ENCODE measurements around the gene CACNG4.

Gene CACNG4

DNA sequence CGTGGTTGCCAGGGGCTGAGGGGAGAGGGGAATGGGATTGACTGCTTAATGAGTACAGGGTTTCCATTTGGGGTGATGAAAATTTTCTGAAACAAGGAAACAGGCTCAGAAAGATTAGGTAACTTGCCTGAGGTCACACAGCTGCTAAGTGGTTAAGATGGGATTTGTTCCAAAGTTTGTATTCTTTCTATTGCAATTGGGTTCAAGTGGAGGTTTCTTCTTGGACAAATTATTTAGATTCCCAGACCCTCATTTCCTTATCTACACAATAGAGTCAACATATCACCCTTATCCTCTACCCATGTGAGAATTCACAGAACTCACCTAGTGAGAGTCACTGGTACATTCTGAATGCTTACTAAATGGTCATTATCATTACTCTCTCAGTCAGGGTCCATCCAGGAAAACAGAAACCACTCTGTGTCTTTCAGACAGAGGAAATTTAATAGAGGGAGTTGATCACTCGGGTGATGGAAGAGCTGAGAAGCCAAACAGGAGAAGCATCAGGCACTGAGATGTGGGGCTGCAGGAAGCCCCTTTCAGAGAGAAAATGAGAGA, 22.6 kb downstream of the CACNG4 start:
- DNase-seq, result no peak

- no peak for DNase-seq
Measured at GRCh38 chr17:66988069-66988798, 23.7 kb downstream of the CACNG4 start.

GRCh38 chr17:66989076-66989475, 24.6 kb downstream of the CACNG4 start:
- no peak for DNase-seq

GRCh38 chr17:66989579-66989978, 25.1 kb downstream of the CACNG4 start:
- DNase-seq, result no peak

- no peak for DNase-seq
Measured at GRCh38 chr17:66990047-66990446, 25.5 kb downstream of the CACNG4 start.

- DNase-seq, result no peak
Measured at GRCh38 chr17:66992911-66993442, 28.5 kb downstream of the CACNG4 start.

DNA sequence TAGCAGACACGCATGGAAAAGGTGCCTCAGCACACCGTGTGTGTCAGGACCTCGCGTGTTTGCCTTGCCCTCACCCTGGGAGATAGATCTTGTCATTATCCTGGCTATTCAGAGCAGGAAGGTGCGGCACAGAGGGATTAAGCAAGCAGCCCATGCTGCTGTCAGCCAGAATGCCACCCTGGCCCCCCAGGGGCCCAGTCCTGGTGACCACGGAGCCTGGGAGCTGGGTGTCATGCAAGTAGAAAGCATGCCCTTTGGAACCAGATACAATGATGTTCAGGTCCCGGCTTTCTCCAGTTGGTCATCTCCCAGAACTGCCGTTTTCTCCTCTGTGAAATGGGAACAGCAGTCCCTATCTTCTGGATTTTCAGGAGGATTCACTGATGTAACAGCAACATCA, 29.9 kb downstream of the CACNG4 start:
- DNase-seq, result no peak

DNA sequence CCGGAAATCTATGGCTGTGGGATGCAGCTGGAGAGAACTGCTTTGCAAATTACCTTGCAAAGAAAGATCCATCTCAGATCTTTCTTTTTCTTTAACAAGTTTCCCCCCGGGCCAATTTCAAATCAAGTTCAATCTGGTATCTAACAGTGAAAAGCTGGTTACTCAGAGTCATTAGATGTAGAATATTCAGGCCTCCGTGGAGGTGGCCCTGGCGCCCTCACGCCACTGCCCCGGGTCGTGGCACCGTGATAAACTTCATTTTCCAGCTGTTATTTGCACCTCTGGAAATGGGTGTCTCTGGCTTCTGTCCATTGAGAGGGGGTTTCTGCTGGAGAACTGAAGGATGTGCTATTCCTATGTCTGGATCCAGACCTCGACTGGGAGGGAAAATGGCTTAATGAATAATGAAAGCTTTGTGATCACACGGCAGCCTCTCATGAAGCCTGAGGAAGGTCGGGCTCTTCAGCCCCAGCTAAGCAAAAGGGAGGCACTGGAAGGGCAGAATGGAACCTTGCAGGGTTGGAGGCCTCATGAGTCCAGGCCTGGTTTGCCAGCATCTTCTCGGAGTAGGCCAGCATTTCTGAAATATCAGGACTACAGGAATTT, 30.5 kb downstream of the CACNG4 start:
- DNase-seq, result no peak

DNA sequence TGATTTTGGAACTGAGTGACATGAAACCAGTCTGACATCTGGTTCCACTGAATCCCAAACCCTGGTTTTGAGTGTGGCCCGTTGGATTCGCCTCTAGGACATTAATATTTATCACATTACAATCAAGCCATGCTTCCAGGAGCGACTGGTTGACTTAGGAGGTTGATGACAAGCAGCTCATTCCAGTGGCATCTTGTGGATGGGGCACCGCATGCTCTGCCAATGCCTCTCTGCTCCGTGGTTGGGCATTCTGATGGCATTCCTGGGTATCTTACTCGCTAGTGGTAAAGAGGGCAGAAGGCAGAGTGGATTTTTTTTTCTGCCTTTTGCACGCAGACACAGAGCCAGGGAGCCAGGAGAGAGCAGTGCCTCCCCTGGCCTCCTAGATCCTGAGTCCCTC, 31.4 kb downstream of the CACNG4 start:
- DNase-seq, result no peak

GRCh38 chr17:66996926-66997325, 32.4 kb downstream of the CACNG4 start:
- no peak for DNase-seq

DNA sequence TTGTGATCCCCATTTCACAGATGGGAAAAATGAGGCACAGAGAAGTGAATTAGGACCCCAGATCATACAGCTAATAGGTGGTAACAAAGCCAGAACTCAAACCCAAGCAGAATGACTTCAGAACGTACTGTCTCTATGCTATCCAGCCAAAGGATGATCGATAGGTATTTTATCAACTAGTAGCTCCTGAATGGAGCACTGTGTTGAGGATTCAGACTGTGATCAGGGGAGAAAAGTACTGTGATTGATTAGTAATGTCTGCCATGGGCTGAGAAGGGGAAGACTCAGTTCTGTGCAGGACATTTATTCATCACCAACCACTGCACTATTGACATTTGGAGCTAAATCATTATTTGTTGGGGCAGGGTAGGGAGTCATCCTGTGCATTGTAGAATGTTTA, 38.7 kb downstream of the CACNG4 start:
- no peak for DNase-seq

DNA sequence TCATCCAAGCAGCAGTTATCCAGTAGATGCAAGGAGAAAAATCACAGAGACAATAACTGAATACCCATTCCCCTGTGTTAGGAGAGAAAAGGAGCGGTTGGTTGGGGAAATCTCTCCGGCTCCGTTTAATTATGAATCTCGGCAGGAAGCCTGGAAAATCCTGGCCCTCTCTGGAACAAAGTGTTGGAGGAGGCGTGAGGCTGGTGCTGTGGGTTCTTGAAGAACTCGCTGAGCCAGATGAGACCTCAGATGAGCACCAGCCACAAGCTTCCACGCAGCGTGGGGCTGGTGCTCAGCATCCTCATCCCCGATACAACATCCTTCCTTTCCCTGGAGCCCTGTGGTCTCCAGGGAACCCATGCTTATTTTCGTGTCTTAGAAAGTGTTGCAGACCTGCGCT, 39.7 kb downstream of the CACNG4 start:
- no peak for DNase-seq

DNA sequence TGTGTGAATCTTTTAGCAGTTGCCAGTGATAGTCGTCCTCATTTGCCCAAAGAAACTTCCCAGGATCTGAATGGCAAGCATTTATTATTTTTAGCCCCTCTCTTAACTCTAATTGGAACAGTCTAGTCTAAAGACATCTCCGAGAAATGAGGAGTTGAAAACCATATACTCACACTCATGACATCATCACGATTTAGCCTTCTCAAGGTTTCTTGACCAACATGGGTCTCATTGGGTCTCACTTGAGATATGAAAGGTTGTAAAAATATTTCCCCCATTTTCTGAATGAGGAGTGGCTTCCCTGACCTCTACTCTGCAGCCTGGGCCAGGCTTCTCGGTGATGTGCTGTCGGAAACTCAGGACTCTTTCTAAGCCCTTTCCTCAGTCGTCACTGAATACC, 42.8 kb downstream of the CACNG4 start:
- DNase-seq, result no peak

- DNase-seq, result no peak
Measured at GRCh38 chr17:67008101-67008500, 43.6 kb downstream of the CACNG4 start.

- no peak for DNase-seq
Measured at GRCh38 chr17:67011527-67012175, 47.1 kb downstream of the CACNG4 start.

GRCh38 chr17:67013891-67014290, 49.4 kb downstream of the CACNG4 start:
- DNase-seq, result no peak

- DNase-seq, result no peak
Measured at GRCh38 chr17:67015001-67015400, 50.5 kb downstream of the CACNG4 start.

DNA sequence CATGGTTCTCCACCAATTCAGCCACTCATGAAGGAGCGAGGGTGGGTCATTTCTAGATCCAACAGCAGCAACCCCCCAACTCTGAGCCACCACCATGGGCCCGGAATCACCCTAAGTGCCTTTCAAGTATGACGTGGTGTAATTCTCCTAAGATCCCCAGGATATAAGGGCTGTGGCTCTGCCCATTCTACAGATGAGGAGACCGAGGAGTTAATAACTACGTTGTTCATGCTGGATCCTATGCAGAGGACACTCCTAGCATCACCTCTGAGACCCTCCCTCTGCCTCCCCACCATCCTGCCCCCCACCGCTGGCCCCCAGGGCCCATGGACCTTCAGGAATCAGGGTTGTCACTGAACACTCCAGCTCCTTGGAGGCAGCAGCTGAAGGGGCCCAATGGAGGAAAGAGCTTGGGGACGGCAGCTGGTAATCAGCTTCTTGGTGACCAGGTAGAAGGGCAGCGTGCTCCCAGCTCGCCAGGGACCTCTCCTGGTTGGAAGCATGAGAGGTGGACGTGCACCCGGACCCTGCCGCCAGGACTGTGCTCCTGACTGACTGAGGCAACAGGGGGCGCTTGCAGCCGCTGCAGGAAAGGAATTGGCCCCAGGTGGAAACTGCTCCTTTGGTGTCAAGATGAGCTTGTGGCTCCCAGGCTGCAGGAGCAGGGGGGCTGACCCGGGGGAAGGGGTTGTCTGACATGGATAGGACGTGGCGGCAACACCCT, 51.7 kb downstream of the CACNG4 start:
- no peak for DNase-seq

DNA sequence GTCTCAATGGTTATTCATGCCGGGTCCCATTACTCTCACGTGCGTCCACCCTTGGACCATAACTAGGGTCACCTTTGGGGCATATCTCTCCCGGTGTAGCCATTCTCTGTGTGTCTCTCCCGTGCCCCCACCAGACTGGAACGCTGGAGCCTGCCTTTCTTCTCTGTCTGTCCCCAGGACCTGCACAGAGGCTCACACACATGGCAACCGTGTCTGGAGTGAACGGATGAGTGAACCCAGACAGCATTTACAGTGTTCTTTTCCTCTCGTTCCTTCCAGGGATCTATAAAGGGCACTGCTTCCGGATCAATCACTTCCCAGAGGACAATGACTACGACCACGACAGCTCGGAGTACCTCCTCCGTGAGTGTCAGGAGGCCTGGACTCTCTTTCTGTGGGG, 53.4 kb downstream of the CACNG4 start:
- no peak for DNase-seq

DNA sequence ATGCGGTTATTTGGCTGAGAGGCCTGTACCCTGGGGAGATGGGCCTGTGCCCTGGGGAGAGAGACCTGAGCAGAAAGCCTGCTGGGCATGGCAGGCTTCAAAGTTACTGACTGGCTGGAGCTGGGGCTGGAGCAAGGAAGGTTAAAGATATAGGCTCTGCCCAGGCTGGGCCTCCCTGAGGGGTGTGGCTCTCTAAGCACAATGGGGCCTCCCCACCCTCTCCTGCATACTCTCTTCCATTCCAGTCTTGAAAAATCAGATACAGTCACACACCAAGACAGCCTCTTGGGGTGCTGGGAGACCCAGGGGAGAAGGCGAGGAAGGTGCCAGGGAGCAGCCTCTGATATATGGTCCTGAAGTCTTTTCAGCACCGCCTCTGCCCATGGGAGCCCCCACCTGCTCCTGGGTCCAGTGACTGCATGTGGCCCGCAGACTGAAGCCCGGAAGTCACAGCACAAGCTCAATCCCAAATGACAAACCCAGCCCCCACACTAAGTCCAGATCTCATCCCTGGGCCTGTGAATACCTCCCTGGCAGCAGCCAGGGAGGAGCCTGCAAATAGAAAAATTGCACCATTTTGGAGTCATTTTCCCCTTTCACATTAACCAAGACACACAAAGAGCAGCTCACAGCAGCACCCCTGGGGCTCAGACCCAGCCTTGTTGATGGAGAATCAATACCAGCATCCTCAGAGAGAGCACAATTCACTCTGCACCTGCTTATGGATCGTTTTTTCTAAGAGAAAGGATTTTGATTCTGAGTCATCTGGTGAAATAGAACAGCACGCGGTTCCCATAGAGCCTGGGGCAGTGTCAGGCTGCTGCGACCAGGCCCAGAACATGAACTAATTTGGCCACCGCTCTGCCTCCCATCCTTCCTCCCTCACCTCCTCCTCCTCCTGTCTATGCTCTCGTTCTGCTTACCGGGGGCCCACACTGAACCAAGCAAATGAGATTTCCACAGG, 54.2 kb downstream of the CACNG4 start:
- DNase-seq, result no peak

DNA sequence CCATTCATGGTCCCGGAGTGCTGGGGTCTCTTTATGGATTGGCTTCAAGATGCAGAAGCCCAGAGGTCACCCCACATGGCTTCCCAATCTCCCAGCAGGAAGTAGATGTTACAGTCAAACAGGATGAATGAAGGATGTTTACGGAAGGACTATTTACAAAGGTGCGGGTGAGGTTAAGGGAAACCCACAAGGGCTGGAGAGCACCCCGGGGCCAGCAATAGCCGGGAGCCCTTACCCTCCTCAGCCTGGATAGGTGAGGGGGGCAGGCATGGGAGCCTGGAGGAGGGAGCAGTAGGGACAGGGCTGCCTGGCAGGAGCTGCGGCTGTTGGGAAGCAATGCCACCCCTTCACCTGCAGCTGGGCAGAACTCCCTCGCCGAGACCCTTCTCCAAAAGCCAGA, 55.3 kb downstream of the CACNG4 start:
- no peak for DNase-seq

DNA sequence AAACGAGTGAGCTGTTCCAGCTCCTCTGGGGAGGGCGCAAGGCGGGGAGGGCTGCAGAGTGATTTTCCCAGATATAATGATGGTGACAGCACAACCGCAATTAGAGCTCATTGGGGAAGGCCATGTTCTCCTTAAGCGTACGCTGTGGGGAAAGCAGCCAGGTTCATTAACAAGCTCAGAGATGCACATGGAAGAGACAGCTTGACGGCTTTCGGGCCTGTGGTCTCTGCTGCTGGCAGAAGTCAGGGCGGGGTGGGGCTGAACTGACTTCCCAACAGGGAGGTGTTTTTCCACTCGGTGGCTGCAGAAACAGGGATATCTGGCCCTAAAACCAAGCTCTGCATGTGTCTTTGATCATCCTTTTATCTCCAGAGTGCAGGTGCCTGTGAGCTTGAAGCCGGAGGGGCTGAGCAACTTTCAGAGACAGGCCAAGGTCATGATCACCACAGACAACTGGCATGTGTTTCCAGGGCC, 55.8 kb downstream of the CACNG4 start:
- no peak for DNase-seq

All from SHP77 (cell line).